ENCODE data around the gene TEKT5.

Gene TEKT5

GRCh38 chr16:10600782-10601443, 93.8 kb downstream of the TEKT5 start:
- Histone ChIP-seq H3K27ac (ENCODE audit: insufficient read depth, low read depth, low read length, poor library complexity, severe bottlenecking) (no peak overlapping the region), H3K27me3 (ENCODE audit: control insufficient read depth, insufficient read depth, low read length, poor library complexity, severe bottlenecking) (no peaks in the 10 kb centered on the region), H3K4me3 (ENCODE audit: insufficient read depth, low read depth, low read length) (no peak overlapping the region), H3K9me3 (ENCODE audit: control insufficient read depth, low read length) (no peaks in the 10 kb centered on the region), H3K36me3 (ENCODE audit: control insufficient read depth, insufficient read depth, low read length) (no peaks in the 10 kb centered on the region), H3K4me1 (ENCODE audit: control insufficient read depth, insufficient read depth, low read length) (no peaks in the 10 kb centered on the region)
- WGBS, 2 experiments = 85% methylated on average over 12 of the region's 12 CpGs

- H3K4me1 ChIP-seq (ENCODE audit: control insufficient read depth, insufficient read depth, low read length) = no peaks in the 10 kb centered on the region
- H3K9me3 ChIP-seq (ENCODE audit: control insufficient read depth, low read length) = no peaks in the 10 kb centered on the region
- WGBS, 2 experiments = 93 to 95% methylated on average over 7 of the region's 7 CpGs
- no peaks in the 10 kb centered on the region for H3K36me3 ChIP-seq (ENCODE audit: control insufficient read depth, insufficient read depth, low read length)
- no peaks in the 10 kb centered on the region for H3K27me3 ChIP-seq (ENCODE audit: control insufficient read depth, insufficient read depth, low read length, poor library complexity, severe bottlenecking)
- no peak overlapping the region for H3K27ac ChIP-seq (ENCODE audit: insufficient read depth, low read depth, low read length, poor library complexity, severe bottlenecking)
- H3K4me3 ChIP-seq (ENCODE audit: insufficient read depth, low read depth, low read length) = no peak overlapping the region
Measured at GRCh38 chr16:10599626-10600025, 95.1 kb downstream of the TEKT5 start.

GRCh38 chr16:10598157-10598556, 96.6 kb downstream of the TEKT5 start:
- Histone ChIP-seq H3K4me1 (ENCODE audit: control insufficient read depth, insufficient read depth, low read length) (no peaks in the 10 kb centered on the region), H3K27me3 (ENCODE audit: control insufficient read depth, insufficient read depth, low read length, poor library complexity, severe bottlenecking) (no peaks in the 10 kb centered on the region), H3K4me3 (ENCODE audit: insufficient read depth, low read depth, low read length) (no peak overlapping the region), H3K36me3 (ENCODE audit: control insufficient read depth, insufficient read depth, low read length) (no peaks in the 10 kb centered on the region), H3K27ac (ENCODE audit: insufficient read depth, low read depth, low read length, poor library complexity, severe bottlenecking) (no peak overlapping the region), H3K9me3 (ENCODE audit: control insufficient read depth, low read length) (no peaks in the 10 kb centered on the region)
- 90% methylated on average over 11 of the region's 11 CpGs for WGBS, 2 experiments

- H3K9me3 ChIP-seq (ENCODE audit: control insufficient read depth, low read length) = no peaks in the 10 kb centered on the region
- no peaks in the 10 kb centered on the region for H3K4me1 ChIP-seq (ENCODE audit: control insufficient read depth, insufficient read depth, low read length)
- no peak overlapping the region for H3K27ac ChIP-seq (ENCODE audit: insufficient read depth, low read depth, low read length, poor library complexity, severe bottlenecking)
- H3K4me3 ChIP-seq (ENCODE audit: insufficient read depth, low read depth, low read length) = no peak overlapping the region
- WGBS, 2 experiments = 88 to 89% methylated on average over 3 of the region's 3 CpGs
- H3K27me3 ChIP-seq (ENCODE audit: control insufficient read depth, insufficient read depth, low read length, poor library complexity, severe bottlenecking) = no peaks in the 10 kb centered on the region
- no peaks in the 10 kb centered on the region for H3K36me3 ChIP-seq (ENCODE audit: control insufficient read depth, insufficient read depth, low read length)
Measured at GRCh38 chr16:10597187-10597601, 97.5 kb downstream of the TEKT5 start.

DNA sequence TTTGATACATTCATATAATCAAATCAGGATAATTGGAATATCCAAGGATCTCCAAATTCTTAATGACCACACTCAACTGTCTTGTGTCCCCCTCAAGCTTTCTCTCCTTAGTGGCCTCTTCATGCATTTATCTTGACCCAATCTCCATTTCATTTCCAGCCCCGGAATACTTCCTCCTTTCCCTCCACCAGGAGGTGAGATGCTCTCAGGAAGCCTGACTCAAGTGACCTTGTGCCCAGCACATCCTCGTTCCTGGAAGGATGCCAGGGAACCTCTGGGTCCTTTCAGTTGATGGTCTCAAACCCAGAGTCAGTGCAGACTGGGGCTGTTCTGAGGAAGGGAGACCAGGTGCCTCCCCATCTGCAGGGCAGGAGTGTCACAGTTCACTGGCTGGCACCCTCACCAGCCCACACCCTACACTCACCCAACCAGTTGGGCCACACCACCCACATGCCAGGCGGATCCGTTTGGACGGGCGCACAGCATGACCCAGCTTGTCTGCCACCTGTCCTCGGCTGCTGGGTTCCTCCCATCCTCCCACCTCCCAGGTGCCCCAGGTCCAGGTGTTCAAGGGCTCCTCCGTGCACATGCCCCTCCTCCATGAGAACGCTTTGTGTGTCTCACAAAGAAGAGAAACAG, 100.3 kb downstream of the TEKT5 start:
- no peaks in the 10 kb centered on the region for H3K36me3 ChIP-seq (ENCODE audit: control insufficient read depth, insufficient read depth, low read length)
- no peak overlapping the region for H3K4me3 ChIP-seq (ENCODE audit: insufficient read depth, low read depth, low read length)
- no peak overlapping the region for H3K27ac ChIP-seq (ENCODE audit: insufficient read depth, low read depth, low read length, poor library complexity, severe bottlenecking)
- WGBS, 2 experiments = 83 to 88% methylated on average over 9 of the region's 9 CpGs
- no peaks in the 10 kb centered on the region for H3K9me3 ChIP-seq (ENCODE audit: control insufficient read depth, low read length)
- no peaks in the 10 kb centered on the region for H3K27me3 ChIP-seq (ENCODE audit: control insufficient read depth, insufficient read depth, low read length, poor library complexity, severe bottlenecking)
- peaks cover 5% of the 10 kb centered on the region for H3K4me1 ChIP-seq (ENCODE audit: control insufficient read depth, insufficient read depth, low read length)

DNA sequence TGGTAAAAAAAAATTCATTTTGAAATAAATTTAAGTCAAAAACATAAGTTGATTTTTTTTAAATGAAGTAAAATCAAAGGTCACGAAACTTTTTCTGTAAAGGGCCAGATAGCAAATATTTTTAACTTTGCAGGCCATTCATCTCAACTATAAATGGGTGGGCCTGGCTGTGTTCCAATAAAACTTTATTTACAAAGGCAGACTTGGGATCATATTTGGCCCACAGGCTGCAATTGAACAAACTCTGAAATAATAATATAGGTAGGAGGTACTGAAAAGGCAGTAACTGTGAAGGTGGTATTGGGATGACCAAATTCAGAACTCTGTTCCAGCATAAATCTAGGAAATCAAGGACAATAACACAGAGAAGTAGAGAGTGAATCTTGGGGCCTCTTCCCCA, 102.1 kb downstream of the TEKT5 start:
- H3K36me3 ChIP-seq (ENCODE audit: control insufficient read depth, insufficient read depth, low read length) = no peaks in the 10 kb centered on the region
- no peaks in the 10 kb centered on the region for H3K27me3 ChIP-seq (ENCODE audit: control insufficient read depth, insufficient read depth, low read length, poor library complexity, severe bottlenecking)
- 100% methylated on average over 1 of the region's 1 CpG for WGBS, 2 experiments
- H3K9me3 ChIP-seq (ENCODE audit: control insufficient read depth, low read length) = no peaks in the 10 kb centered on the region
- H3K4me3 ChIP-seq (ENCODE audit: insufficient read depth, low read depth, low read length) = no peak overlapping the region
- H3K27ac ChIP-seq (ENCODE audit: insufficient read depth, low read depth, low read length, poor library complexity, severe bottlenecking) = no peak overlapping the region
- peaks cover 14% of the 10 kb centered on the region for H3K4me1 ChIP-seq (ENCODE audit: control insufficient read depth, insufficient read depth, low read length)

DNA sequence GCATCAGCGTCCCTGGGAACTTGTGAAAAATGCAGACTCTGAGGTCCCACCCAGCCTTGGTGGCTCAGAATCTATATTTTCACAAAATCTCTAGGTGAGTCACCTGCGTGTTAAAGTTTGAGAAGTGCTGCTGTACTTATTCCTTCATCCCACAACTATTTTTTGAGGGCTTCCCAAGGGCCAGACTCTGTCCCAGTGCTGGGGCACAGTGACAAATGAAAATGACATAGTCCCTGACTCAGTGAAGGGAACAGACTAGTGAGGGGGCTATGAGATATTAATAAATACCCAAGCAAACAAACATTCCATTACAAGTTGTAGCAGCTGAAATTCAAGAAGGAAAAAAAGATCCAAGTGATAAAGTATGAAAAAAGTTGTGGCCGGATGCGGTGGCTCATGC, 104.4 kb downstream of the TEKT5 start:
- Histone ChIP-seq H3K27ac (ENCODE audit: insufficient read depth, low read depth, low read length, poor library complexity, severe bottlenecking) (no peak overlapping the region), H3K4me1 (ENCODE audit: control insufficient read depth, insufficient read depth, low read length) (peaks cover 15% of the 10 kb centered on the region), H3K36me3 (ENCODE audit: control insufficient read depth, insufficient read depth, low read length) (no peaks in the 10 kb centered on the region), H3K27me3 (ENCODE audit: control insufficient read depth, insufficient read depth, low read length, poor library complexity, severe bottlenecking) (no peaks in the 10 kb centered on the region), H3K9me3 (ENCODE audit: control insufficient read depth, low read length) (no peaks in the 10 kb centered on the region), H3K4me3 (ENCODE audit: insufficient read depth, low read depth, low read length) (no peak overlapping the region)
- 95 to 96% methylated on average over 4 of the region's 4 CpGs for WGBS, 2 experiments

DNA sequence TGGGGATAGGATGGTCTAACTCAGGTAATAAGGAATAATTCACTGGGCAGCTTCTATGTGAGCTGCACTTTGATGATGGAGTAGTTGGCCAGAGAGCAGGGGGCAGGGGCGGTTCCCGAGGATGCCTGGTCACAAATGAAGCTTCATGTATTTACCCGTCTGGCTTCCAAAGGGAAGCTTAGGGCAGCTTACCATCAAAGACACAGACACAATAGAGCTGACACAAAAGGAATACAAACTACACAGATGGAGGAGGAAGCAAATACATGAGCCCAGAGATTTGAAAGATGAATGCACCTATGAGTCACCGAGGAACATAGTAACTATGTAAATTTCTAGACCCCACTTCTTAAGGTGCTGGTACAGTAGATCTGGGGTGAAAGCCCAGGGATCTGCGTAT, 105.6 kb downstream of the TEKT5 start:
- Histone ChIP-seq H3K36me3 (ENCODE audit: control insufficient read depth, insufficient read depth, low read length) (no peaks in the 10 kb centered on the region), H3K27me3 (ENCODE audit: control insufficient read depth, insufficient read depth, low read length, poor library complexity, severe bottlenecking) (no peaks in the 10 kb centered on the region), H3K4me1 (ENCODE audit: control insufficient read depth, insufficient read depth, low read length) (peaks cover 19% of the 10 kb centered on the region), H3K9me3 (ENCODE audit: control insufficient read depth, low read length) (no peaks in the 10 kb centered on the region), H3K27ac (ENCODE audit: insufficient read depth, low read depth, low read length, poor library complexity, severe bottlenecking) (no peak overlapping the region), H3K4me3 (ENCODE audit: insufficient read depth, low read depth, low read length) (no peak overlapping the region)
- WGBS, 2 experiments = 45 to 53% methylated on average over 4 to 5 of the region's 5 CpGs

- Histone ChIP-seq H3K4me1 (ENCODE audit: control insufficient read depth, insufficient read depth, low read length) (peaks cover 19% of the 10 kb centered on the region), H3K27ac (ENCODE audit: insufficient read depth, low read depth, low read length, poor library complexity, severe bottlenecking) (no peak overlapping the region), H3K9me3 (ENCODE audit: control insufficient read depth, low read length) (no peaks in the 10 kb centered on the region), H3K4me3 (ENCODE audit: insufficient read depth, low read depth, low read length) (no peak overlapping the region), H3K36me3 (ENCODE audit: control insufficient read depth, insufficient read depth, low read length) (no peaks in the 10 kb centered on the region), H3K27me3 (ENCODE audit: control insufficient read depth, insufficient read depth, low read length, poor library complexity, severe bottlenecking) (no peaks in the 10 kb centered on the region)
- 99 to 100% methylated on average over 1 to 2 of the region's 2 CpGs for WGBS, 2 experiments
Measured at GRCh38 chr16:10587622-10588021, 107.1 kb downstream of the TEKT5 start.

DNA sequence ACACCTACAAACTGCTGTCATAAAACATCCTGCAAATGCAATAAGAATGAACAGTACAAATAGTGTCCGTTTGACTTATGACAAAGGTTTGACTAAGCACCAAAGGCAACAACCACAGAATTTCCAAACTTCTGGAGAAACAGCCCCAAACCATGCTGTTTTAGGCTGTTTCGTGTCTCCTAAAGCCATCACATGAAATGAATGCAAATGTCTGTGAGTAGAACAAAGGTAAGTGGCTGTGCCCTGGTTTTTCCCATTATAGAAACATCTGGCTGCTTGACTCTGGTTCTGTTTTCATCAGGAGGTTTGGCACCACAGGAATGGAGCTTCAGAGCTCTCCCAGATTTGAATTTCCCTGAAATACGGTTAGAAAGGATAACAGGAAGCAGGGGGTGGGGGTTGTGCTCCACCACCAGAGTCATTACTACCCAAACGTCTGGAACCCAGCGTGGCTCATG, 109.7 kb downstream of the TEKT5 start:
- Histone ChIP-seq H3K36me3 (ENCODE audit: control insufficient read depth, insufficient read depth, low read length) (no peaks in the 10 kb centered on the region), H3K9me3 (ENCODE audit: control insufficient read depth, low read length) (no peaks in the 10 kb centered on the region), H3K27me3 (ENCODE audit: control insufficient read depth, insufficient read depth, low read length, poor library complexity, severe bottlenecking) (no peaks in the 10 kb centered on the region), H3K27ac (ENCODE audit: insufficient read depth, low read depth, low read length, poor library complexity, severe bottlenecking) (no peak overlapping the region), H3K4me3 (ENCODE audit: insufficient read depth, low read depth, low read length) (no peak overlapping the region), H3K4me1 (ENCODE audit: control insufficient read depth, insufficient read depth, low read length) (peaks cover 22% of the 10 kb centered on the region)
- WGBS, 2 experiments = 66 to 67% methylated on average over 5 of the region's 5 CpGs

All from ectodermal cell (in vitro differentiated cells).